Measurements from ENCODE around the gene MYMX.
A peak's percentile ranks its signal among the peaks of the same experiment; 100 is the strongest.
"Not testable (repeated sequence)": the region's sequence is repeated elsewhere in the genome, so short reads cannot be mapped to it uniquely, and the experiment has no call there.

MYMX gene

DNA sequence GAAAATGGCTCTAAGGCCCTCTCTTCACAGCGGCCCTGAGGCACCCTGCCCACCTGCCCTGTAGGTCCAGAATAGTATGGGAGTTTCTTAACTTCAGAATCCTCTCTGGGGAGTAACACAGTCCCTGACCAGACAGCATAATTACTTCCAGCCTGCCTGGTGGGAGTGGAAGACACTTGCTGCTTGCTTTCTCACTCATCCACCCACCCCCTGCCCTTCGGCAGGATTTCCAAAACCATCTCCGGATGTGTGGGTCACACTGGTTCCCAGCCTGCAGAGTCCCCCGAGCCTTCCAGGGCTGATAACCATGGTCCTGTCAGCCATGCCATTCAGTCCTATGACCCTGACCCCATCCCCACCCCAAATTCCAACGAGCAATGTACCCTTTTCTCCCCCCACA is 12.1 kb downstream of the MYMX start:
- no peak overlapping the region for H3K27ac ChIP-seq
- H3K36me3 ChIP-seq = peaks cover 14 to 67% (median 50%) of the 10 kb centered on the region in 11 experiments; a peak in 21 of 22 replicates
- H3K27me3 ChIP-seq = no peaks in the 10 kb centered on the region
- H3K4me3 ChIP-seq = no peak overlapping the region
- no peak overlapping the region for H3K4me2 ChIP-seq
- H3K9me3 ChIP-seq (replicated peaks in 1 of 11) = no peaks in the 10 kb centered on the region
- H3K9ac ChIP-seq = no peak overlapping the region
- TF ChIP-seq Cebpa-rat (IDR thresholded peaks at IDR 0.05) = no peak
- H4K20me1 ChIP-seq = peaks cover 21 to 62% (median 34%) of the 10 kb centered on the region in 11 experiments; a peak in 17 of 22 replicates
- peaks cover 49 to 68% (median 58%) of the 10 kb centered on the region in 10 experiments for H3K4me1 ChIP-seq

- peaks cover 51 to 69% (median 59%) of the 10 kb centered on the region in 10 experiments for H3K4me1 ChIP-seq
- TF ChIP-seq Cebpa-rat (IDR thresholded peaks at IDR 0.05) = no peak
Measured at GRCh38 chr6:44229376-44230033, 12.8 kb downstream of the MYMX start.

DNA sequence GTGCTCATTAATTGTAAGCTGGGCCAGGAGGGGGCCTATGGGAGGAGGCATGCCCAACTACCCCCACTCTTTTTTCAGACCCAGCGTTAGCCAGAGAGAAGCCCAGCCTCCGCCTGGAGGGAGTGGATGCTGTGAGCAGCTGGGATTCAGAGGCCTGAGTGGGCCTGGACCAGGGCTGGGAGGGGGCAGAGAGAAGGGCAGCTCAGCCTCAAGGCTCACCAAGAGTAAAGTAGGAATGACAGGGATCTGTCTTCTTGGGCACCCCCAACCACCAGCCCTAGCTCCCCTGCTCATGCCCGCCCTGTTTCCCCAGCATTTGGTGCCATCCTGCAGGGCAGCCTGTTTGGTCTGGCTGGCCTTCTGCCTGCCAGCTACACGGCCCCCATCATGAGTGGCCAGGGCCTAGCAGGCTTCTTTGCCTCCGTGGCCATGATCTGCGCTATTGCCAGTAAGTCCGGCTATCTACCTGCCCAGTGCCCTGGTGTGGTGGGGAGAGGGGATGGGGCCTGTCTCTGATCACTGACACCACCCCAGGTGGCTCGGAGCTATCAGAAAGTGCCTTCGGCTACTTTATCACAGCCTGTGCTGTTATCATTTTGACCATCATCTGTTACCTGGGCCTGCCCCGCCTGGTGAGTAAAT is 13.4 kb downstream of the MYMX start:
- Histone ChIP-seq H3K4me2 (no peak overlapping the region), H3K27me3 (no peaks in the 10 kb centered on the region), H3K4me1 (peaks cover 51 to 69% (median 58%) of the 10 kb centered on the region in 10 experiments), H4K20me1 (peaks cover 12 to 54% (median 24%) of the 10 kb centered on the region in 11 experiments; a peak in 16 of 22 replicates), H3K4me3 (no peak overlapping the region), H3K9ac (no peak overlapping the region; a peak in 1 of 22 replicates), H3K27ac (no peak overlapping the region), H3K36me3 (peaks cover 14 to 77% (median 51%) of the 10 kb centered on the region in 11 experiments; a peak in 21 of 22 replicates), H3K9me3 (replicated peaks in 1 of 11) (no peaks in the 10 kb centered on the region)
- TF ChIP-seq Cebpa-rat (IDR thresholded peaks at IDR 0.05) = no peak

More at GRCh38 chr6:44229376-44230033, 12.8 kb downstream of the MYMX start:
- Histone ChIP-seq H3K36me3 (peaks cover 14 to 73% (median 50%) of the 10 kb centered on the region in 11 experiments; a peak in 21 of 22 replicates), H3K9me3 (replicated peaks in 1 of 11) (no peaks in the 10 kb centered on the region), H3K27ac (no peak overlapping the region), H3K9ac (no peak overlapping the region; a peak in 1 of 22 replicates), H4K20me1 (peaks cover 19 to 60% (median 30%) of the 10 kb centered on the region in 11 experiments; a peak in 17 of 22 replicates), H3K4me3 (no peak overlapping the region), H3K4me2 (no peak overlapping the region), H3K27me3 (no peaks in the 10 kb centered on the region)

GRCh38 chr6:44231426-44231825 is 14.7 kb downstream of the MYMX start:
- not testable (repeated sequence) for H3K27me3 ChIP-seq; H3K27ac ChIP-seq; H3K9me3 ChIP-seq (replicated peaks in 1 of 11); H3K4me3 ChIP-seq
- Histone ChIP-seq H3K36me3 (peaks cover 14 to 87% (median 51%) of the 10 kb centered on the region in 11 experiments; a peak in 21 of 22 replicates), H3K9ac (peak overlapping the region in 2 of 11 experiments; percentile 1 to 9; a peak in 1 of 22 replicates), H3K4me1 (peaks cover 40 to 58% (median 48%) of the 10 kb centered on the region in 10 experiments), H3K4me2 (peak overlapping the region in 4 of 11 experiments; percentile 17 to 37 (median 28); a peak in 5 of 22 replicates), H4K20me1 (peaks cover 0 to 41% (median 11%) of the 10 kb centered on the region in 11 experiments; a peak in 14 of 22 replicates)

GRCh38 chr6:44232676-44233566 is 16.2 kb downstream of the MYMX start:
- Histone ChIP-seq H3K9ac (peak overlapping the region; percentile 7 to 67 (median 44); a peak in 17 of 22 replicates), H3K27ac (peak overlapping the region in 10 of 11 experiments; percentile 21 to 79 (median 66); a peak in 19 of 22 replicates), H3K4me1 (peaks cover 40 to 56% (median 46%) of the 10 kb centered on the region in 10 experiments), H3K27me3 (no peaks in the 10 kb centered on the region), H3K36me3 (peaks cover 14 to 79% (median 51%) of the 10 kb centered on the region in 11 experiments; a peak in 21 of 22 replicates), H4K20me1 (peaks cover 0 to 26% (median 2%) of the 10 kb centered on the region in 11 experiments; a peak in 8 of 22 replicates), H3K4me3 (no peak overlapping the region), H3K4me2 (peak overlapping the region; percentile 31 to 80 (median 52)), H3K9me3 (replicated peaks in 1 of 11) (no peaks in the 10 kb centered on the region)
- no peak for TF ChIP-seq Cebpa-rat (IDR thresholded peaks at IDR 0.05)

GRCh38 chr6:44233567-44234100 is 16.9 kb downstream of the MYMX start:
- peaks cover 41 to 63% (median 52%) of the 10 kb centered on the region in 10 experiments for H3K4me1 ChIP-seq

DNA sequence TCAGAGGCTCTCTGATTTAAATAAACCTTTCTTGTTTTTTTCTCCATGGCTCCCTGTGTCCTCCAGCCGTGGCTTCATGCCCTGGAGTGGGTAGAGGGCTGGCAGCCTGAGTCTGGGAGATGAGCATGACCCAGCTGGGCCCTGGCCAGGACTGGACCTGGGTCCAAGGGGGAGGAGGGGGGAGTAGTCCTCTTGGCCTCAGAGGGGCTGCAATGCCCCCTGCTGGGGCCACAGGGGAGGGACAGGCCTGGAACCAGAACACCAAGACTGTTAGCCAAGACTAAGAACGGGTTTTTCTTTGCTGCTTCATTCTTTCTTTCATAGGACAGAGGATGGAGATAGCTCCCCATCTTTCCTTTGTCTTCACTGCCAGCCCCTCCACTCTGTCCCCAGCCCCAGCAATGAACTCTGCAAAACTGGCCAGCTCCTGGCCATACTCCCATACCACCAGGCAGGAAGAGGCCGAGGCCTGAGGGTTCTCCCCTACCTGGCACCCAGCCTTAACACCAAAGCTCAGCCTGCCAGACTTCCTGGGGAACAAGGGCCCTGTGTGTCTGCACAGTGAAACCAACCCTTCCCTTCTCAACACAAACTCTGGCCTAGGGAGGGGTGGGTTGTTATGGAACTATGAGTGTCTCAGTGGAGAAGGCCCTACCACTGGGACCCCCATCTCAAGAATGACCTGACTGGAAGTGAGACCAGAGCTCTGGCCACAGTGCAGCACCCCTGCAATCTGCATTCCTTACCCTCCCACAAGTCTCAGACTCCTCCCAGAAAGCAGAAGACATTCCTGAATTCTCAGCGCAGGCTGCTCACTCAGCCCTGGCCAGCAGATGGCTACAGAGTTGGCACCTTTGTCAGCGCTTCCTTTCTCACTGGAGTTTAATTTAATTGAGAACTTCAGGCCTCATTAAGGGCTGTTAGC is 17.6 kb downstream of the MYMX start:
- TF ChIP-seq Cebpa-rat (IDR thresholded peaks at IDR 0.05) = no peak

More at GRCh38 chr6:44233567-44234100, 16.9 kb downstream of the MYMX start:
- H4K20me1 ChIP-seq = peaks cover 0 to 19% (median 0%) of the 10 kb centered on the region in 11 experiments; a peak in 7 of 22 replicates
- TF ChIP-seq Cebpa-rat (IDR thresholded peaks at IDR 0.05) = no peak
- H3K4me3 ChIP-seq = no peak overlapping the region
- H3K27ac ChIP-seq = peak overlapping the region in 10 of 11 experiments; percentile 21 to 79 (median 66); a peak in 19 of 22 replicates
- no peaks in the 10 kb centered on the region for H3K27me3 ChIP-seq
- no peaks in the 10 kb centered on the region for H3K9me3 ChIP-seq (replicated peaks in 1 of 11)
- peaks cover 10 to 72% (median 45%) of the 10 kb centered on the region in 11 experiments; a peak in 21 of 22 replicates for H3K36me3 ChIP-seq
- H3K4me2 ChIP-seq = peak overlapping the region; percentile 31 to 80 (median 52)
- H3K9ac ChIP-seq = peak overlapping the region; percentile 7 to 67 (median 44); a peak in 17 of 22 replicates

More for the DNA sequence above, 17.6 kb downstream of the MYMX start:
- Histone ChIP-seq H3K4me3 (no peak overlapping the region), H3K4me1 (peaks cover 41 to 63% (median 52%) of the 10 kb centered on the region in 10 experiments), H3K27me3 (no peaks in the 10 kb centered on the region), H3K36me3 (peaks cover 10 to 65% (median 37%) of the 10 kb centered on the region in 11 experiments; a peak in 21 of 22 replicates), H3K9ac (peak overlapping the region in 9 of 11 experiments; percentile 13 to 67 (median 42); a peak in 12 of 22 replicates), H3K4me2 (peak overlapping the region; percentile 31 to 80 (median 52); a peak in 16 of 22 replicates), H3K9me3 (replicated peaks in 1 of 11) (no peaks in the 10 kb centered on the region), H3K27ac (peak overlapping the region in 9 of 11 experiments; percentile 21 to 79 (median 67); a peak in 15 of 22 replicates), H4K20me1 (peaks cover 0 to 14% (median 0%) of the 10 kb centered on the region in 11 experiments; a peak in 2 of 22 replicates)

Data from BLaER1 treated with 17β-estradiol and CSF1 and Interleukin-3, amounts not matched to agents 10 nM and 100 nM (cell line).